HG02852 (cell line): ENCODE data around the gene MSI2.

Source experiments
- ATAC-seq: cut with Tn5 transposase; IDR thresholded peaks from one replicate; pipeline ENCODE4 v1.9.1; 2021; ENCODE audit warnings: mild to moderate bottlenecking, moderate library complexity; ENCODE audit not compliant: unreplicated experiment

MSI2 gene

GRCh38 chr17:57561072-57561861 lies 304.9 kb downstream of the MSI2 start:
- ATAC-seq, result no peak

- no peak for ATAC-seq
Observed at GRCh38 chr17:57562184-57562698, 305.9 kb downstream of the MSI2 start.

- no peak for ATAC-seq
Observed at GRCh38 chr17:57563958-57564357, 307.6 kb downstream of the MSI2 start.

GRCh38 chr17:57565176-57565575 lies 308.9 kb downstream of the MSI2 start:
- ATAC-seq, result no peak

- no peak for ATAC-seq
Observed at GRCh38 chr17:57566721-57567120, 310.4 kb downstream of the MSI2 start.

GRCh38 chr17:57567251-57567650 lies 310.9 kb downstream of the MSI2 start:
- no peak for ATAC-seq

- no peak for ATAC-seq
Observed at GRCh38 chr17:57568340-57568739, 312.0 kb downstream of the MSI2 start.

- ATAC-seq, result no peak
Observed at GRCh38 chr17:57569021-57569420, 312.7 kb downstream of the MSI2 start.

GRCh38 chr17:57569853-57570252 lies 313.5 kb downstream of the MSI2 start:
- no peak for ATAC-seq

- no peak for ATAC-seq
Observed at GRCh38 chr17:57570724-57571344, 314.5 kb downstream of the MSI2 start.

- no peak for ATAC-seq
Observed at GRCh38 chr17:57572062-57572461, 315.7 kb downstream of the MSI2 start.

GRCh38 chr17:57572600-57572999 lies 316.3 kb downstream of the MSI2 start:
- no peak for ATAC-seq

- no peak for ATAC-seq
Observed at GRCh38 chr17:57574040-57574513, 317.8 kb downstream of the MSI2 start.

- no peak for ATAC-seq
Observed at GRCh38 chr17:57576744-57577143, 320.4 kb downstream of the MSI2 start.

- no peak for ATAC-seq
Observed at GRCh38 chr17:57577751-57578607, 321.7 kb downstream of the MSI2 start.

GRCh38 chr17:57578608-57579225 lies 322.4 kb downstream of the MSI2 start:
- ATAC-seq, result no peak

GRCh38 chr17:57579245-57579644 lies 322.9 kb downstream of the MSI2 start:
- no peak for ATAC-seq

- no peak for ATAC-seq
Observed at GRCh38 chr17:57580055-57580739, 323.9 kb downstream of the MSI2 start.

GRCh38 chr17:57582881-57583756 lies 326.8 kb downstream of the MSI2 start:
- no peak for ATAC-seq
